ENCODE results near the gene HLA-DRB5. TPM values are rescaled to one million over a fixed set of nuclear protein-coding genes. Genes with fewer than 3 reads are reported as not detected.

Gene HLA-DRB5
- total RNA-seq, 1 experiment from 2014 or later, result 4.2 TPM

DNA sequence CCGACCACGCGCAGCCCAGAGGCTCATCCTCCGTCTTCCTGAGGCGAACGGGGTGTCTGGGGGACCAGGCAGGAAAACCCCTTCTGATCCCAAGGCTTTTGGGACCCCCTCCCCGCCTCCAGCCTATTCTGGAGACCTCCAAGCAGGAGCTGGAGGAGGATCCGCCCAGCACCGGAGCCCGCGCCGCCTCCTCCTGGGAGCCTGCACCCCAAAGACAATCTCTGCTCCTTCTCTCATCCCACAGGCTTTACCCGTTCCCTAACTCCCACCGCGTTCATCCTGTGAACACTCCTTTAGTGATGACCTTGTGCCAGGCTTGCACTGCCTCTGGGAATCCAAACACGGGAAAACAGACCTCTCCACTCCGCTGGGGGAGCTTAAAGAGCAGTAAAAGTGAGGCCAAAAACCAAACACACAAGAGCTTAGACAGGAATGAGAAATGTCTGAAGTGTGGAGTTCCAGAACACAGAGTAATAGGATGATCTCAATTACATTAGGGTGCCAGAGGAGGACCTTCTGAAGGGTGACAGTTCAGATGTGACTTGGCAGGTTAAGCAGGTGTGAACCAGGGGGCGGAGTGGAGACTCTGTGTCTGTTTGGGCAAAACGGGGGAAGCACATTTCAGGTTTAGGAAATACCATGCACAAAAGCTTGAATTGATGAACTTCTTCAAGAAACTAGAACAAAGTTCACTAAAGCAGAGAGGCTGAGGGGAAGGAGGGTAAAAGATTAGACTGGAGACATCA lies 7.6 kb downstream of the HLA-DRB5 start:
- Histone ChIP-seq H4K8ac (replicated peaks; ENCODE audit: insufficient read length, low read depth, low read length) (no peak overlapping the region), H2AFZ (ENCODE audit: low read length) (peak overlapping the region; percentile 89), H2AK5ac (ENCODE audit: insufficient read length, low read length) (no peak overlapping the region), H3T11ph (ENCODE audit: low read length) (no peak overlapping the region), H3K23ac (ENCODE audit: insufficient read length, low read depth, low read length) (no peak overlapping the region), H3K79me1 (ENCODE audit: insufficient read depth, low read depth, low read length, poor library complexity, severe bottlenecking) (no peaks in the 10 kb centered on the region), H3K14ac (ENCODE audit: insufficient read depth, low read length) (no peak overlapping the region), H3K27me3 (ENCODE audit: insufficient read depth, low read length) (peaks cover 9% of the 10 kb centered on the region; the same call in 1 of the 2 replicates), H3K18ac (ENCODE audit: insufficient read length, low read depth, low read length) (no peak overlapping the region), H3K9me3 (ENCODE audit: control insufficient read depth, low read depth, low read length) (no peaks in the 10 kb centered on the region), H4K5ac (ENCODE audit: insufficient read length, low read depth, low read length) (no peak overlapping the region), H2BK120ac (ENCODE audit: low read depth, low read length, poor library complexity, severe bottlenecking) (no peak overlapping the region), H3K23me2 (ENCODE audit: insufficient read length, low read depth, low read length, poor library complexity, severe bottlenecking) (peaks cover 10% of the 10 kb centered on the region), H2BK5ac (ENCODE audit: insufficient read length, low read length) (no peak overlapping the region), H3K4me2 (ENCODE audit: insufficient read depth, insufficient read length, low read length) (peak overlapping the region; percentile 86), H3K9ac (ENCODE audit: extremely low read depth, insufficient read length, low read length) (no peak overlapping the region), H3K4ac (ENCODE audit: low read depth, low read length) (no peak overlapping the region), H3K27ac (ENCODE audit: insufficient read length, low read depth, low read length) (no peak overlapping the region), H3K56ac (ENCODE audit: insufficient read length, low read depth, low read length) (no peak overlapping the region), H3K4me1 (ENCODE audit: insufficient read depth, low read length) (no peaks in the 10 kb centered on the region), H2BK12ac (ENCODE audit: insufficient read length, low read depth, low read length) (no peak overlapping the region), H2BK15ac (ENCODE audit: low read depth, low read length) (no peak overlapping the region), H2BK20ac (ENCODE audit: low read depth, low read length, poor library complexity, severe bottlenecking) (no peak overlapping the region), H3K79me2 (ENCODE audit: insufficient read depth, low read length) (no peaks in the 10 kb centered on the region), H4K20me1 (ENCODE audit: control insufficient read depth, insufficient read depth, insufficient read length) (no peaks in the 10 kb centered on the region), H4K91ac (ENCODE audit: insufficient read length, low read depth, low read length) (no peak overlapping the region)
- Mint-ChIP-seq H3K4me1 (peaks cover 14 to 17% of the 10 kb centered on the region in 2 experiments), H3K4me3 (peak overlapping the region; percentile 84 to 92), H3K36me3 (ENCODE audit: insufficient read depth in 1 of 3, low read depth in 3 of 3) (no peaks in the 10 kb centered on the region; a peak in 1 of 7 replicates), H3K9me3 (no peaks in the 10 kb centered on the region; a peak in 1 of 5 replicates), H3K27me3 (ENCODE audit: low read depth) (peaks cover 45% of the 10 kb centered on the region), H3K27ac (no peak overlapping the region)
- DNase-seq, result no peak
- no CpG with 5 or more reads among the region's 19 CpGs for WGBS (ENCODE audit: extremely low coverage, insufficient read length, low lambda C conversion rate)
- TF ChIP-seq, protein P1, sequence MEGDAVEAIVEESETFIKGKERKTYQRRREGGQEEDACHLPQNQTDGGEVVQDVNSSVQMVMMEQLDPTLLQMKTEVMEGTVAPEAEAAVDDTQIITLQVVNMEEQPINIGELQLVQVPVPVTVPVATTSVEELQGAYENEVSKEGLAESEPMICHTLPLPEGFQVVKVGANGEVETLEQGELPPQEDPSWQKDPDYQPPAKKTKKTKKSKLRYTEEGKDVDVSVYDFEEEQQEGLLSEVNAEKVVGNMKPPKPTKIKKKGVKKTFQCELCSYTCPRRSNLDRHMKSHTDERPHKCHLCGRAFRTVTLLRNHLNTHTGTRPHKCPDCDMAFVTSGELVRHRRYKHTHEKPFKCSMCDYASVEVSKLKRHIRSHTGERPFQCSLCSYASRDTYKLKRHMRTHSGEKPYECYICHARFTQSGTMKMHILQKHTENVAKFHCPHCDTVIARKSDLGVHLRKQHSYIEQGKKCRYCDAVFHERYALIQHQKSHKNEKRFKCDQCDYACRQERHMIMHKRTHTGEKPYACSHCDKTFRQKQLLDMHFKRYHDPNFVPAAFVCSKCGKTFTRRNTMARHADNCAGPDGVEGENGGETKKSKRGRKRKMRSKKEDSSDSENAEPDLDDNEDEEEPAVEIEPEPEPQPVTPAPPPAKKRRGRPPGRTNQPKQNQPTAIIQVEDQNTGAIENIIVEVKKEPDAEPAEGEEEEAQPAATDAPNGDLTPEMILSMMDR (conservative IDR thresholded peaks at IDR 0.05), result no peak

All from H9 (cell line).